LNCAP (cell line): Measurements from ENCODE around the gene PEAK1.

ENCODE experiments used
- CTCF ChIP-seq: fragments of 450-650 bp; IDR thresholded peaks from 2 replicates; pipeline ENCODE4 v1.5.1; 2017; ENCODE audit warnings: mild to moderate bottlenecking

Gene PEAK1

GRCh38 chr15:77225646-77226045 is 194.3 kb downstream of the PEAK1 start:
- TF ChIP-seq CTCF: no peak

- TF ChIP-seq CTCF: no peak
Observed at GRCh38 chr15:77225088-77225487, 194.8 kb downstream of the PEAK1 start.

- TF ChIP-seq CTCF: no peak
Observed at GRCh38 chr15:77224352-77224751, 195.6 kb downstream of the PEAK1 start.

GRCh38 chr15:77221708-77222107 is 198.2 kb downstream of the PEAK1 start:
- no peak for TF ChIP-seq CTCF

GRCh38 chr15:77221174-77221573 is 198.7 kb downstream of the PEAK1 start:
- TF ChIP-seq CTCF: no peak

GRCh38 chr15:77219841-77220240 is 200.1 kb downstream of the PEAK1 start:
- TF ChIP-seq CTCF: no peak

- no peak for TF ChIP-seq CTCF
Observed at GRCh38 chr15:77209221-77209620, 210.7 kb downstream of the PEAK1 start.

- no peak for TF ChIP-seq CTCF
Observed at GRCh38 chr15:77208241-77208640, 211.7 kb downstream of the PEAK1 start.
